ENCODE results near the gene MAL.
"Not testable (repeated sequence)": the region's sequence is repeated elsewhere in the genome, so short reads cannot be mapped to it uniquely, and the experiment has no call there.

Gene MAL

DNA sequence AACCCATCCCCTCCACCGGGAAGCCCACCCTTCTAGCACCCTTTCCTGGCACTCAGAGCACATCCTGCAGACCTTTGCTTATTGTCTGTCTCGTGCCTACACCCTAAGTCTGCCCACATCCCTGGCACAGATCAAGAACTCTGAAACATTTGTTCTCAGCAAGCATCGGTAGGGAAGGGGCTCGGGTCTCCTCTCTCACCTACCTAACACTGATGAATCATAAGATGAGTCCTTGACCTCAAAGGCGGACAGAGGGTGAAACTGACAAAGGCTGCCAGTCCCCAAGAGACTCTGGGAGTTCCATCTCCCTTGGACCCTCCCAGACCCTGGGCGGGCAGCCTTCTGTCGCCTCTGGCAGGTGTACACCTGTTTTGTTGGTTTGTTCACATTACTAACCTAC, 9.3 kb downstream of the MAL start:
- H3K4me3 ChIP-seq (ENCODE audit: low read depth, low read length), result no peak overlapping the region
- TF ChIP-seq, protein P1, sequence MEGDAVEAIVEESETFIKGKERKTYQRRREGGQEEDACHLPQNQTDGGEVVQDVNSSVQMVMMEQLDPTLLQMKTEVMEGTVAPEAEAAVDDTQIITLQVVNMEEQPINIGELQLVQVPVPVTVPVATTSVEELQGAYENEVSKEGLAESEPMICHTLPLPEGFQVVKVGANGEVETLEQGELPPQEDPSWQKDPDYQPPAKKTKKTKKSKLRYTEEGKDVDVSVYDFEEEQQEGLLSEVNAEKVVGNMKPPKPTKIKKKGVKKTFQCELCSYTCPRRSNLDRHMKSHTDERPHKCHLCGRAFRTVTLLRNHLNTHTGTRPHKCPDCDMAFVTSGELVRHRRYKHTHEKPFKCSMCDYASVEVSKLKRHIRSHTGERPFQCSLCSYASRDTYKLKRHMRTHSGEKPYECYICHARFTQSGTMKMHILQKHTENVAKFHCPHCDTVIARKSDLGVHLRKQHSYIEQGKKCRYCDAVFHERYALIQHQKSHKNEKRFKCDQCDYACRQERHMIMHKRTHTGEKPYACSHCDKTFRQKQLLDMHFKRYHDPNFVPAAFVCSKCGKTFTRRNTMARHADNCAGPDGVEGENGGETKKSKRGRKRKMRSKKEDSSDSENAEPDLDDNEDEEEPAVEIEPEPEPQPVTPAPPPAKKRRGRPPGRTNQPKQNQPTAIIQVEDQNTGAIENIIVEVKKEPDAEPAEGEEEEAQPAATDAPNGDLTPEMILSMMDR (IDR thresholded peaks at IDR 0.05; ENCODE audit: low read depth, low read length), result no peak
- in situ Hi-C loops (cut with HindIII; ENCODE audit: low sequenced_read_pairs), result no loop called here
- no peak for DNase-seq (ENCODE audit: low read depth, low spot score)

DNA sequence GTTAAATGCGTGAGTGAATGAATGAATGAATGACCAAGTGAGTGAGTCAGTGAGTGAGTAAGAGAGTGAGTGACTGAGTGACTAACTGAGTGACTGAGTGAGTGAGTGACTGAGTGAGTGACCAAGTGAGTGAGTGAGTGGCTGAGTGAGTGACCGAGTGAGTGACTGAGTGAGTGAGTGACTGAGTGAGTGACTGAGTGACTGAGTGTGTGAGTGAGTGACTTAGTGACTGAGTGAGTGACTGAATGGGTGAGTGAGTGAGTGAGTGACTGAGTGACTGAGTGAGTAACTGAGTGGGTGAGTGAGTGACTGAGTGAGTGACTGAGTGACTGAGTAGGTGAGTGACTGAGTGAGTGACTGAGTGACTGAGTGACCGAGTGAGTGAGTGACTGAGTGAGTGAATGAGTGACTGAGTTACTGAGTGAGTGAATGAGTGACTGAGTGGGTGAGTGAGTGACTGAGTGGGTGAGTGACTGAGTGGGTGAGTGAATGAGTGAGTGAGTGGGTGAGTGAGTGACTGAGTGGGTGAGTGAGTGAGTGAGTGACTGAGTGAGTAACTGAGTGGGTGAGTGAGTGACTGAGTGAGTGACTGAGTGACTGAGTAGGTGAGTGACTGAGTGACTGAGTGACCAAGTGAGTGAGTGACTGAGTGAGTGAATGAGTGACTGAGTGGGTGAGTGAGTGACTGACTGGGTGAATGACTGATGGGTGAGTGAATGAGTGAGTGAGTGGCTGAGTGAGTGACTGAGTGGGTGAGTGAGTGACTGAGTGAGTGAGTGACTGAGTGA, 11.3 kb downstream of the MAL start:
- in situ Hi-C loops (cut with HindIII; ENCODE audit: low sequenced_read_pairs), result no loop called here
- no peak for DNase-seq (ENCODE audit: low read depth, low spot score)
- no peak overlapping the region for H3K4me3 ChIP-seq (ENCODE audit: low read depth, low read length)
- TF ChIP-seq, protein P1 (IDR thresholded peaks at IDR 0.05; ENCODE audit: low read depth, low read length), result no peak

DNA sequence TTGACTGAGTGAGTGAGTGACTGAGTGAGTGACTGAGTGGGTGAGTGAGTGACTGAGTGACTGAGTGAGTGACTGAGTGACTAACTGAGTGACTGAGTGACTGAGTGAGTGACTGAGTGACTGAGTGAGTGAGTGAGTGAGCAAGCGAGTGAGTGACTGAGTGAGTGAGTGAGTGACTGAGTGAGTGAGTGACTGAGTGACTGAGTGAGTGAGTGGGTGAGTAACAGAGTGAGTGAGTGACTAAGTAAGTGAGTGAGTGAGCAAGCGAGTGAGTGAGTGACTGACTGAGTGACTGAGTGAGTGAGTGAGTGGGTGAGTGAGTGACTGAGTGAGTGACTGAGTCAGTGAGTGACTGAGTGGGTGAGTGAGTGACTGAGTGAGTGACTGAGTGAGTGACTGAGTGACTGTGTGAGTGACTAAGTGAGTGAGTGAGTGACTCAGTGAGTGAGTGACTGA, 11.9 kb downstream of the MAL start:
- DNase-seq (ENCODE audit: low read depth, low spot score), result no peak
- H3K4me3 ChIP-seq (ENCODE audit: low read depth, low read length), result no peak overlapping the region
- in situ Hi-C loops (cut with HindIII; ENCODE audit: low sequenced_read_pairs), result no loop called here
- TF ChIP-seq, protein P1 (IDR thresholded peaks at IDR 0.05; ENCODE audit: low read depth, low read length), result no peak

GRCh38 chr2:95037841-95038585, 12.5 kb downstream of the MAL start:
- DNase-seq (ENCODE audit: low read depth, low spot score); H3K4me3 ChIP-seq (ENCODE audit: low read depth, low read length); in situ Hi-C loops (cut with HindIII; ENCODE audit: low sequenced_read_pairs): not testable (repeated sequence)

GRCh38 chr2:95038635-95039298, 13.3 kb downstream of the MAL start:
- no peak overlapping the region for H3K4me3 ChIP-seq (ENCODE audit: low read depth, low read length)
- TF ChIP-seq, protein P1 (IDR thresholded peaks at IDR 0.05; ENCODE audit: low read depth, low read length), result no peak
- DNase-seq (ENCODE audit: low read depth, low spot score), result no peak
- in situ Hi-C loops (cut with HindIII; ENCODE audit: low sequenced_read_pairs), result no loop called here

DNA sequence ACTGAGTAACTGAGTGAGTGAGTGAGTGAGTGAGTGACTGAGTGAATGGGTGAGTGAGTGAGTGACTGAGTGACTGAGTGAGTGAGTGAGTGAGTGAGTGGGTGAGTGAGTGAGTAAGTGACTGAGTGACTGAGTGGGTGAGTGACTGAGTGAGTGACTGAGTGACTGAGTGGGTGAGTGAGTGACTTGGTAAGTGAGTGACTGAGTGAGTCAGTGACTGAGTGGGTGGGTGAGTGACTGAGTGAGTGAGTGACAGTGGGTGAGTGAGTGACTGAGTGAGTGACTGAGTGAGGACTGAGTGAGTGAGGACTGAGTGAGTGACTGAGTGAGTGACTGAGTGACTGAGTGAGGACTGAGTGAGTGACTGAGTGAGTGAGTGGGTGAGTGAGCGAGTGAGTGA, 13.9 kb downstream of the MAL start:
- TF ChIP-seq, protein P1 (IDR thresholded peaks at IDR 0.05; ENCODE audit: low read depth, low read length), result no peak
- H3K4me3 ChIP-seq (ENCODE audit: low read depth, low read length), result no peak overlapping the region
- DNase-seq (ENCODE audit: low read depth, low spot score), result no peak
- in situ Hi-C loops (cut with HindIII; ENCODE audit: low sequenced_read_pairs), result no loop called here
